HG02884 (cell line): Measurements from ENCODE around the gene MADCAM1.

Source experiments
- ATAC-seq: cut with Tn5 transposase; IDR thresholded peaks from one replicate; pipeline ENCODE4 v1.9.1; 2021; ENCODE audit warnings: mild to moderate bottlenecking, moderate library complexity; ENCODE audit not compliant: unreplicated experiment

The MADCAM1 gene

GRCh38 chr19:488505-489417 is 7.5 kb upstream of the MADCAM1 start:
- ATAC-seq: peak; percentile 47

- ATAC-seq: no peak
Observed at GRCh38 chr19:489418-490196, 6.7 kb upstream of the MADCAM1 start.

- ATAC-seq: no peak
Observed at GRCh38 chr19:491146-491741, 5.0 kb upstream of the MADCAM1 start.

- no peak for ATAC-seq
Observed at GRCh38 chr19:492091-492531, 4.2 kb upstream of the MADCAM1 start.

- ATAC-seq: no peak
Observed at GRCh38 chr19:493391-494170, 2.7 kb upstream of the MADCAM1 start.

GRCh38 chr19:494171-495080 is 1.9 kb upstream of the MADCAM1 start:
- ATAC-seq: no peak

- ATAC-seq: no peak
Observed at GRCh38 chr19:495081-495401, 1.2 kb upstream of the MADCAM1 start.

- ATAC-seq: no peak
Observed at GRCh38 chr19:495402-496111, 729 bp upstream of the MADCAM1 start.

GRCh38 chr19:496986-497385 is 700 bp downstream of the MADCAM1 start:
- no peak for ATAC-seq

- ATAC-seq: no peak
Observed at GRCh38 chr19:497491-497868, 1.2 kb downstream of the MADCAM1 start.

- no peak for ATAC-seq
Observed at GRCh38 chr19:497869-498510, 1.7 kb downstream of the MADCAM1 start.

GRCh38 chr19:498511-498891 is 2.2 kb downstream of the MADCAM1 start:
- ATAC-seq: no peak

- no peak for ATAC-seq
Observed at GRCh38 chr19:498977-499623, 2.8 kb downstream of the MADCAM1 start.

- no peak for ATAC-seq
Observed at GRCh38 chr19:501646-502045, 5.4 kb downstream of the MADCAM1 start.

GRCh38 chr19:504616-505015 is 8.3 kb downstream of the MADCAM1 start:
- ATAC-seq: no peak

- peak; percentile 64 for ATAC-seq
Observed at GRCh38 chr19:506404-507285, 10.4 kb downstream of the MADCAM1 start.
